ENCODE results near the gene UNC5A. TPM values are rescaled to one million over a fixed set of nuclear protein-coding genes. Genes with fewer than 3 reads are reported as not detected.
A peak's percentile ranks its signal among the peaks of the same experiment; 100 is the strongest.

UNC5A gene
- total RNA-seq, 1 donor from 2014 or later = not detected

DNA sequence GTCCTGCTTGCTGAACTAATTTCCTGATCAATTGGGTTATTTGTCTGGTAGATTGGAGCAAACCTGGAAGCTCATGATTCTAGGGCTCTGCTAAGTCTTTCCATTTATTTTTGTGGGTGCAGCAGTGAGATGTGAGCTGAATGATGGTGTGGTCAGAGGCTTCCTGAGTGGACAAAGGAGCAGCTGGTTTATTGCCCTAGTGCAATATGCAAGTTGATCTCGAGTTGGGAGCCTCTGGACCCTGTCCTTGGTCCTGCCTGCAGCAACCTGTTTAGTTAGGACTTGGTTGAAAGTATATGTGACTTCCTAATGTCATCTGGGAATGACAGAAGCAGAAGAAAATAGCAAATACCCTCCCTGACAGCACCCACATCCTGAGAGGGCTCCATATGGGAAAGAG is 4.2 kb upstream of the UNC5A start:
- TF ChIP-seq, protein P1, sequence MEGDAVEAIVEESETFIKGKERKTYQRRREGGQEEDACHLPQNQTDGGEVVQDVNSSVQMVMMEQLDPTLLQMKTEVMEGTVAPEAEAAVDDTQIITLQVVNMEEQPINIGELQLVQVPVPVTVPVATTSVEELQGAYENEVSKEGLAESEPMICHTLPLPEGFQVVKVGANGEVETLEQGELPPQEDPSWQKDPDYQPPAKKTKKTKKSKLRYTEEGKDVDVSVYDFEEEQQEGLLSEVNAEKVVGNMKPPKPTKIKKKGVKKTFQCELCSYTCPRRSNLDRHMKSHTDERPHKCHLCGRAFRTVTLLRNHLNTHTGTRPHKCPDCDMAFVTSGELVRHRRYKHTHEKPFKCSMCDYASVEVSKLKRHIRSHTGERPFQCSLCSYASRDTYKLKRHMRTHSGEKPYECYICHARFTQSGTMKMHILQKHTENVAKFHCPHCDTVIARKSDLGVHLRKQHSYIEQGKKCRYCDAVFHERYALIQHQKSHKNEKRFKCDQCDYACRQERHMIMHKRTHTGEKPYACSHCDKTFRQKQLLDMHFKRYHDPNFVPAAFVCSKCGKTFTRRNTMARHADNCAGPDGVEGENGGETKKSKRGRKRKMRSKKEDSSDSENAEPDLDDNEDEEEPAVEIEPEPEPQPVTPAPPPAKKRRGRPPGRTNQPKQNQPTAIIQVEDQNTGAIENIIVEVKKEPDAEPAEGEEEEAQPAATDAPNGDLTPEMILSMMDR (IDR thresholded peaks at IDR 0.05) = no peak
- no peak for TF ChIP-seq POLR2AphosphoS5 (IDR thresholded peaks at IDR 0.05; ENCODE audit: insufficient read depth in 1 of 2, low read depth in 1 of 2)
- TF ChIP-seq POLR2A (IDR thresholded peaks at IDR 0.05) = no peak
- H3K27ac ChIP-seq = no peak overlapping the region
- intact Hi-C loops (cut with DNase I) = no loop called here
- H3K27me3 ChIP-seq = no peaks in the 10 kb centered on the region
- DNase-seq (ENCODE audit: extremely low spot score in 2 of 2) = no peak
- no peaks in the 10 kb centered on the region for H3K36me3 ChIP-seq
- no peak overlapping the region for H3K4me3 ChIP-seq
- peaks cover 14% of the 10 kb centered on the region for H3K4me1 ChIP-seq
- no peaks in the 10 kb centered on the region for H3K9me3 ChIP-seq

DNA sequence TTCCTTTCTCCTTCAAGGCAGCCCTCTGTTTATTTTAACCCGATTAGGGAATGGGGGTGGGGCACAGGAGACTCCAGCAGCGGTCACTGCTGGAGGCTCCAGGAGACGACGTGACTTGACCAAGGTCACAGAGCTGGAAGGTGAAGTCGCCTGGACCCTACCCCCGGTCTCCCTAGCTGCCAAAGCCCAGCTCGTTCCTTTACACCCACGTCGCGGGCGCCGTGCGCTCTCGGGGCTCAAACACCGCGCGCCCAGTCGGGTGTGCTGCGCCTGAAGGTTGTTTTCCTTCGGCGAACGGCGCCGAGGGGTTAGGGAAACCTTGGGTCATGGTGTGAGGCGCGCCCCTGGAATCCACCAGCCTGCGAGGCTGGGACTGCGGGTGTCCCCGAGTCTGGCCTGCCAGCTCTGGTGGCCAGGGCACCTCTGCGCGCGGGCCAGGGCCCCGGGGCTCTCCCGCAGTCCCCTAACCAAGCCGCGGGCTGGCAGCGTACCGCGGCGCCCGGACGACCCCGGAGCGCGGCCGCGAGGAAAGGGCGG is 747 bp upstream of the UNC5A start:
- intact Hi-C loops (cut with DNase I) = no loop called here
- no peaks in the 10 kb centered on the region for H3K27me3 ChIP-seq
- H3K9me3 ChIP-seq = no peaks in the 10 kb centered on the region
- H3K36me3 ChIP-seq = no peaks in the 10 kb centered on the region
- no peak overlapping the region for H3K27ac ChIP-seq
- TF ChIP-seq, protein P1 (IDR thresholded peaks at IDR 0.05) = no peak
- TF ChIP-seq POLR2A (IDR thresholded peaks at IDR 0.05) (no peak), POLR2AphosphoS5 (IDR thresholded peaks at IDR 0.05; ENCODE audit: insufficient read depth in 1 of 2, low read depth in 1 of 2) (no peak)
- H3K4me1 ChIP-seq = peaks cover 17% of the 10 kb centered on the region
- no peak for DNase-seq (ENCODE audit: extremely low spot score in 2 of 2)
- peak overlapping the region; percentile 24 to 42 for H3K4me3 ChIP-seq

DNA sequence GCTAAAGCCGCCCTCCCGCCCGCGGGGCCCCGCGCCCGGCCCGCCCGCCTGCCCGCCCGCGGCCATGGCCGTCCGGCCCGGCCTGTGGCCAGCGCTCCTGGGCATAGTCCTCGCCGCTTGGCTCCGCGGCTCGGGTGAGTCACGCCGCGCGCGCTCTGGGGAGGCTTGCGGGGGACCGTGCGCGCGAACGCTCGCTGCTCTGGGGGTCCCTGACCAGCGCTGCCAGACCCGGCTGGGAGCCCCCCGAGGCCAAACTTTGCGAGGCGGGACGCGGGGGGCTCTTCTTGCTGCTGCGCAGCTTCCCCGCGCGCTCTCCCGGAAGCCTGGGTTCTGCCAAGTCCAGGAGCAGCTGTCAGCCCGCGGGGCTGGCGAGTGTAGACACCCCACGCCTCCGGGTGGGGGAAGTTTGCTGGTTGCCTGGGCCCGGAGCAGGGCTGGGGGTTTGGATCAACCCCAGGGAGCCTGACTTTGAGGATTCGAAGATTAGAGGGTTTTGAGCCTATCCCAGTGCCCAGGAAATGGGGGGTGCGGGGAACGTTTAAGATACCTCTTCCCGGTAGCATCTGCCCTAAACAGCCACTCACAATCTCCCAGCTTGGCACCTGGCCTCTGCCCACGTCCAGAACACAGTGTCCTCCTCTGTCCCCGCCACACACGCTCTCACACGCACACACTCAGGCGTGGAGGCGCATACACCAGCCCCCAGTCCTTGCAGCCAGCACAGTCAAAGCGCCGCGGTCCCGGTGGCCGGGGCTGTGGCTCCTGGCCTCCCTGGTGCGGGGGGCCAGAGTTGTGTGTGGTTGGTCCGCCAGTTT is 535 bp downstream of the UNC5A start:
- TF ChIP-seq POLR2A (IDR thresholded peaks at IDR 0.05) = no peak
- TF ChIP-seq POLR2AphosphoS5 (IDR thresholded peaks at IDR 0.05; ENCODE audit: insufficient read depth in 1 of 2, low read depth in 1 of 2) = no peak
- TF ChIP-seq, protein P1 (IDR thresholded peaks at IDR 0.05) = no peak
- H3K4me3 ChIP-seq = peak overlapping the region; percentile 25 to 42
- H3K27ac ChIP-seq = no peak overlapping the region
- intact Hi-C loops (cut with DNase I) = no loop called here
- no peaks in the 10 kb centered on the region for H3K36me3 ChIP-seq
- DNase-seq (ENCODE audit: extremely low spot score in 2 of 2) = no peak
- peaks cover 17% of the 10 kb centered on the region for H3K4me1 ChIP-seq
- no peaks in the 10 kb centered on the region for H3K27me3 ChIP-seq
- H3K9me3 ChIP-seq = no peaks in the 10 kb centered on the region

DNA sequence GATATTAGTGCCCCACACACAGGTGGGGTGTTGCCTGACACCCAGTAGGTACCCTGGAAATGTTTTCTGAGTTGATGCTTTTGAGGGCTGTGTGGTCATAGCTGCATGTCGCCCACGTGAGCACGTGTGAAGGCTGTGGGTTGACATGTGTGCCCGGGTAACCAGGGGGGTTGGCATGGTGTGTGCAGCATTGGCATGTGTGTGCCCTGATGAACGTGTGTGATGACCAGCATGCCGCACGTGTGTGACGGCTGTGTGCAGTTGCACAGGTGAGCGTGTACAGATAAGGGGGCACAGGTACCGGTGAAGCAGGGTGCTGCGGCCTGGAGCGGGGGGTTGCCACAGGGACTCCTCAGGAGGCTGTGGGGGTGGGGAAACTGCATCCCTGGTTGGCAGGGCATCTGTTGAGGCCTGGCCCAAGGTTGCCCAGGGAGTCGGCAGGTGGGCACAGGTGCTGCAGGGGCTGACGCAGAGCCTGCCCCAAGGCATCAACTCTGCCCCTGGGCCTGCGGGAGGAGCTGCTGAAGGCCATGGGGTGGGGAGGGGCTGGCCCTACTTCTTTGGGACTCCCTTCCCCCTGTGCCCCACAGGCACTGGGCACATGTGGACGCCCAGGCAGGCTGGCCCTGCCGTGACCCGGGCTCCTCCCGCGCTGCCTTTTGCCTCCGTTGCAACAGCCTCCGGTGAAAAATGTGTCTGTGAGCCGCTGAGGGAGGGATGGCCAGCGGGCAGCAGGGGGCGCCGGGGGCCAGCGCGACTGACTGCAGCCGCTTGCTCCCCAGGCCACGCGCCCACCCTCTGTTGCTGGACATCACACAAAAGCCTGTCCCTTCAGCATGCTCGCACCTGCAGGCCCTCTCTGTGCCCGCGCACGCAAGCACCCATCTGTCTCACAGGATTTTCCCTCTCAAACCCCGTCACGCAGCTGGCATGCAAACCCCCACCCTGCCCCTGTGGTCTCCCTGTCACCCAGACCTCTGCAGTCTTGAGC is 2.2 kb downstream of the UNC5A start:
- Histone ChIP-seq H3K27me3 (no peaks in the 10 kb centered on the region), H3K27ac (no peak overlapping the region), H3K4me3 (no peak overlapping the region), H3K4me1 (peaks cover 24% of the 10 kb centered on the region), H3K36me3 (no peaks in the 10 kb centered on the region), H3K9me3 (no peaks in the 10 kb centered on the region)
- no peak for DNase-seq (ENCODE audit: extremely low spot score in 2 of 2)
- intact Hi-C loops (cut with DNase I) = no loop called here
- TF ChIP-seq, protein P1 (IDR thresholded peaks at IDR 0.05) = no peak
- TF ChIP-seq POLR2A (IDR thresholded peaks at IDR 0.05) (no peak), POLR2AphosphoS5 (IDR thresholded peaks at IDR 0.05; ENCODE audit: insufficient read depth in 1 of 2, low read depth in 1 of 2) (no peak)
